ENCODE results near the gene EHMT1. TPM values are rescaled to one million over a fixed set of nuclear protein-coding genes. Genes with fewer than 3 reads are reported as not detected.

Gene EHMT1
- total and polyA plus RNA-seq, 2 of the 13 experiments (the other 11 are each of a cell fraction or from before 2014, with no cell fraction given), result 23.0 to 27.1 TPM

DNA sequence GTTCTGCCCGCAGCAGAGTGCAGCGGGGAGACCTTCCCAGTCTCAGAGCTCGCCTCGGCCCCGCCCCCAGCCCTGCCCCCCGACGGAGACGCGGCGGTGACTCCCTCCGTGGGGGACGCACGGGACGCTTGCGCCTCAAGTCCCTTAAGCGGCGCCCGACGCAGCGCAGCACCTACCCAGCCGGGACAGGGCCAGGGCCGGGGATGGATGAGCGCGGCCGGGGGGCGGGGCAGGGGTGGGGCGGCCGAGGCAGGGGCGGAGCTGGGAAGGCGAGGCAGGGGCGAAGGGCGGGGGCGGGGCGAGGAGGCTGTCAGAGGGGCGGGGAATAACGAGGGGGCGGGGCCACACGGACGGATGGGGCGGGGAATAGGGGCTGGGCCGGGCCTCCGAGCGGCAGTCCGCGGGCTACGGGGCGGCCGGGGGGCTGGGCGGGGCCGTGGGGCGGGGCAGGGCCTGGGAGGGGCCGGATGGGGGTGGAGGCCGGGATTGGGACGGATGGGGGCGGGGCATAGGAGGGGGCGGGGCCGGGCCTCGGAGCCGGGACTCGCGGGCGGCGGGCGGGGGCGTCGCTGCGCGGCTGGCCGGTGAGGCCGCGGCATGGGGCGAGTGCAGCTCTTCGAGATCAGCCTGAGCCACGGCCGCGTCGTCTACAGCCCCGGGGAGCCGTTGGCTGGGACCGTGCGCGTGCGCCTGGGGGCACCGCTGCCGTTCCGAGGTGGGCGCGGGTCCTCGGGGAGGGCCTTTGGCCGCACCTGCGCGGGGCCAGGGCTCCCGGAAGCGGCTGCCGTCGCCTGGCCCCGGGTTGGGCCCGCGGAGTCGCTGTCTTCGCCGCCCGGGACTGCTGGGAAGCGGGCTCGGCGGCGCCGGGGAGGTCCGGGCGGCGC, 13.4 kb upstream of the EHMT1 start, which contains the start of gene ARRDC1 (continued):
- TF ChIP-seq ZNF883 (CRISPR knock-in tag; IDR thresholded peaks at IDR 0.05; ENCODE audit: not compliant biosample characterization) (peak; percentile 58), ZNF761 (CRISPR knock-in tag; conservative IDR thresholded peaks at IDR 0.05) (no peak), ZFYVE20 (CRISPR knock-in tag; IDR thresholded peaks at IDR 0.05; ENCODE audit: borderline replicate concordance, low read depth) (0 out of 2 replicates have a peak, but pooled peaks have one; percentile 47), ZNF431 (CRISPR knock-in tag; IDR thresholded peaks at IDR 0.05; ENCODE audit: borderline replicate concordance, low read depth) (0 out of 2 replicates have a peak, but pooled peaks have one; percentile 50), RFXAP (CRISPR knock-in tag; IDR thresholded peaks at IDR 0.05; ENCODE audit: borderline replicate concordance) (0 out of 2 replicates have a peak, but pooled peaks have one; percentile 23), ZNF121 (CRISPR knock-in tag; IDR thresholded peaks at IDR 0.05) (no peak), ZNF460 (CRISPR knock-in tag; IDR thresholded peaks at IDR 0.05; ENCODE audit: borderline replicate concordance) (no peak), ZNF749 (CRISPR knock-in tag; IDR thresholded peaks at IDR 0.05; ENCODE audit: borderline replicate concordance) (0 out of 2 replicates have a peak, but pooled peaks have one; percentile 16), SMC3 (IDR thresholded peaks at IDR 0.05; ENCODE audit: low read length) (no peak)
- TF ChIP-seq, protein P1, sequence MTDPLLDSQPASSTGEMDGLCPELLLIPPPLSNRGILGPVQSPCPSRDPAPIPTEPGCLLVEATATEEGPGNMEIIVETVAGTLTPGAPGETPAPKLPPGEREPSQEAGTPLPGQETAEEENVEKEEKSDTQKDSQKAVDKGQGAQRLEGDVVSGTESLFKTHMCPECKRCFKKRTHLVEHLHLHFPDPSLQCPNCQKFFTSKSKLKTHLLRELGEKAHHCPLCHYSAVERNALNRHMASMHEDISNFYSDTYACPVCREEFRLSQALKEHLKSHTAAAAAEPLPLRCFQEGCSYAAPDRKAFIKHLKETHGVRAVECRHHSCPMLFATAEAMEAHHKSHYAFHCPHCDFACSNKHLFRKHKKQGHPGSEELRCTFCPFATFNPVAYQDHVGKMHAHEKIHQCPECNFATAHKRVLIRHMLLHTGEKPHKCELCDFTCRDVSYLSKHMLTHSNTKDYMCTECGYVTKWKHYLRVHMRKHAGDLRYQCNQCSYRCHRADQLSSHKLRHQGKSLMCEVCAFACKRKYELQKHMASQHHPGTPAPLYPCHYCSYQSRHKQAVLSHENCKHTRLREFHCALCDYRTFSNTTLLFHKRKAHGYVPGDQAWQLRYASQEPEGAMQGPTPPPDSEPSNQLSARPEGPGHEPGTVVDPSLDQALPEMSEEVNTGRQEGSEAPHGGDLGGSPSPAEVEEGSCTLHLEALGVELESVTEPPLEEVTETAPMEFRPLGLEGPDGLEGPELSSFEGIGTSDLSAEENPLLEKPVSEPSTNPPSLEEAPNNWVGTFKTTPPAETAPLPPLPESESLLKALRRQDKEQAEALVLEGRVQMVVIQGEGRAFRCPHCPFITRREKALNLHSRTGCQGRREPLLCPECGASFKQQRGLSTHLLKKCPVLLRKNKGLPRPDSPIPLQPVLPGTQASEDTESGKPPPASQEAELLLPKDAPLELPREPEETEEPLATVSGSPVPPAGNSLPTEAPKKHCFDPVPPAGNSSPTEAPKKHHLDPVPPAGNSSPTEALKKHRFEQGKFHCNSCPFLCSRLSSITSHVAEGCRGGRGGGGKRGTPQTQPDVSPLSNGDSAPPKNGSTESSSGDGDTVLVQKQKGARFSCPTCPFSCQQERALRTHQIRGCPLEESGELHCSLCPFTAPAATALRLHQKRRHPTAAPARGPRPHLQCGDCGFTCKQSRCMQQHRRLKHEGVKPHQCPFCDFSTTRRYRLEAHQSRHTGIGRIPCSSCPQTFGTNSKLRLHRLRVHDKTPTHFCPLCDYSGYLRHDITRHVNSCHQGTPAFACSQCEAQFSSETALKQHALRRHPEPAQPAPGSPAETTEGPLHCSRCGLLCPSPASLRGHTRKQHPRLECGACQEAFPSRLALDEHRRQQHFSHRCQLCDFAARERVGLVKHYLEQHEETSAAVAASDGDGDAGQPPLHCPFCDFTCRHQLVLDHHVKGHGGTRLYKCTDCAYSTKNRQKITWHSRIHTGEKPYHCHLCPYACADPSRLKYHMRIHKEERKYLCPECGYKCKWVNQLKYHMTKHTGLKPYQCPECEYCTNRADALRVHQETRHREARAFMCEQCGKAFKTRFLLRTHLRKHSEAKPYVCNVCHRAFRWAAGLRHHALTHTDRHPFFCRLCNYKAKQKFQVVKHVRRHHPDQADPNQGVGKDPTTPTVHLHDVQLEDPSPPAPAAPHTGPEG (CRISPR knock-in tag; IDR thresholded peaks at IDR 0.05), result 0 out of 2 replicates have a peak, but pooled peaks have one; percentile 58
- TF ChIP-seq, protein P2, sequence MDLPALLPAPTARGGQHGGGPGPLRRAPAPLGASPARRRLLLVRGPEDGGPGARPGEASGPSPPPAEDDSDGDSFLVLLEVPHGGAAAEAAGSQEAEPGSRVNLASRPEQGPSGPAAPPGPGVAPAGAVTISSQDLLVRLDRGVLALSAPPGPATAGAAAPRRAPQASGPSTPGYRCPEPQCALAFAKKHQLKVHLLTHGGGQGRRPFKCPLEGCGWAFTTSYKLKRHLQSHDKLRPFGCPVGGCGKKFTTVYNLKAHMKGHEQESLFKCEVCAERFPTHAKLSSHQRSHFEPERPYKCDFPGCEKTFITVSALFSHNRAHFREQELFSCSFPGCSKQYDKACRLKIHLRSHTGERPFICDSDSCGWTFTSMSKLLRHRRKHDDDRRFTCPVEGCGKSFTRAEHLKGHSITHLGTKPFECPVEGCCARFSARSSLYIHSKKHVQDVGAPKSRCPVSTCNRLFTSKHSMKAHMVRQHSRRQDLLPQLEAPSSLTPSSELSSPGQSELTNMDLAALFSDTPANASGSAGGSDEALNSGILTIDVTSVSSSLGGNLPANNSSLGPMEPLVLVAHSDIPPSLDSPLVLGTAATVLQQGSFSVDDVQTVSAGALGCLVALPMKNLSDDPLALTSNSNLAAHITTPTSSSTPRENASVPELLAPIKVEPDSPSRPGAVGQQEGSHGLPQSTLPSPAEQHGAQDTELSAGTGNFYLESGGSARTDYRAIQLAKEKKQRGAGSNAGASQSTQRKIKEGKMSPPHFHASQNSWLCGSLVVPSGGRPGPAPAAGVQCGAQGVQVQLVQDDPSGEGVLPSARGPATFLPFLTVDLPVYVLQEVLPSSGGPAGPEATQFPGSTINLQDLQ (CRISPR knock-in tag; IDR thresholded peaks at IDR 0.05), result peak; percentile 30; the same call in 1 of the 2 replicates
- TF ChIP-seq, protein P3, sequence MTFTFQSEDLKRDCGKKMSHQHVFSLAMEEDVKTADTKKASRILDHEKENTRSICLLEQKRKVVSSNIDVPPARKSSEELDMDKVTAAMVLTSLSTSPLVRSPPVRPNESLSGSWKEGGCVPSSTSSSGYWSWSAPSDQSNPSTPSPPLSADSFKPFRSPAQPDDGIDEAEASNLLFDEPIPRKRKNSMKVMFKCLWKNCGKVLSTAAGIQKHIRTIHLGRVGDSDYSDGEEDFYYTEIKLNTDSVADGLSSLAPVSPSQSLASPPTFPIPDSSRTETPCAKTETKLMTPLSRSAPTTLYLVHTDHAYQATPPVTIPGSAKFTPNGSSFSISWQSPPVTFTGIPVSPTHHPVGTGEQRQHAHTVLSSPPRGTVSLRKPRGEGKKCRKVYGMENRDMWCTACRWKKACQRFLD (CRISPR knock-in tag; IDR thresholded peaks at IDR 0.05; ENCODE audit: borderline replicate concordance), result no peak
- TF ChIP-seq, protein P4, sequence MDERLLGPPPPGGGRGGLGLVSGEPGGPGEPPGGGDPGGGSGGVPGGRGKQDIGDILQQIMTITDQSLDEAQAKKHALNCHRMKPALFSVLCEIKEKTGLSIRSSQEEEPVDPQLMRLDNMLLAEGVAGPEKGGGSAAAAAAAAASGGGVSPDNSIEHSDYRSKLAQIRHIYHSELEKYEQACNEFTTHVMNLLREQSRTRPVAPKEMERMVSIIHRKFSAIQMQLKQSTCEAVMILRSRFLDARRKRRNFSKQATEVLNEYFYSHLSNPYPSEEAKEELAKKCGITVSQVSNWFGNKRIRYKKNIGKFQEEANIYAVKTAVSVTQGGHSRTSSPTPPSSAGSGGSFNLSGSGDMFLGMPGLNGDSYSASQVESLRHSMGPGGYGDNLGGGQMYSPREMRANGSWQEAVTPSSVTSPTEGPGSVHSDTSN (CRISPR knock-in tag; IDR thresholded peaks at IDR 0.05), result no peak

Measured in HepG2 (cell line).